Kasumi-1 (cell line): ENCODE data around the gene ST3GAL5.
A peak's percentile ranks its signal among the peaks of the same experiment; 100 is the strongest.
"Not testable (repeated sequence)": the region's sequence is repeated elsewhere in the genome, so short reads cannot be mapped to it uniquely, and the experiment has no call there.

Source experiments
- DNase-seq, 2 experiments: peaks; one replicate each; lab custom pipeline; 2025; lab: John Stamatoyannopoulos, UW

ST3GAL5 gene

GRCh38 chr2:85893428-85894258 is 4.9 kb upstream of the ST3GAL5 start:
- no peak for DNase-seq

- DNase-seq = no peak
Measured at GRCh38 chr2:85892216-85892944, 3.6 kb upstream of the ST3GAL5 start.

DNA sequence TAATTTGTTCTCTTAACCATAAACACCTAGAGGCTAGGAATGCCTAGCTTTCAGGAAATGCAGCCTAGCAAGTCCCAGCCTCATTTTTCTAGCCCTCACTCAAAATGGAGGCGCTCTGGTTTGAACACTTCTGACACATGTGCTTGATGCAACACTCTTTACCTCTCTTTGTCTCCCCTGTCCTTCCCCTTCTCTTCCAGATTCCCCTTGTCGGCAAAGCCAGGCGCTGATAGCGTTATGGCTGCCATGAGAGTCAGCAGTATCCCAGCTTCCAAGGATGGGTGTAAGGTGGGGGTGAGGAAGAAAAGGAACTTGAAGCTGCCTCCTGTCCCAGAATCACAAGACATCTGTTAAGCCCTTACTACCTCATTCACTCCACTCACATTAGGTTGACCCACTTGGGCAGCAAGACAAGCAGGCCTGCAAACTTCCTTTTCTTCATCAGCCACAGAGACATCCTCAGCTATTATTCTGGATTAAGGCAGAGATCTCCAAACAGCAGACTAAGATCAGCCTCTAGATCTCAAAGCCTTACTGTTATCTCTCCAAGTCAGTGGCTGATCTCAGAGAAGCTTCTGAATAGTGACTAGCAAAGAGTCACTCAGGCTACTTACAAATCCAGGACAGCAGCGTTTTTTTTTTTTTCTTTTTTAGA is 1.9 kb upstream of the ST3GAL5 start:
- peak; percentile 51 to 54 for DNase-seq

GRCh38 chr2:85889627-85890281 is 964 bp upstream of the ST3GAL5 start:
- no peak for DNase-seq

GRCh38 chr2:85888020-85888683 is 638 bp downstream of the ST3GAL5 start:
- peak in 1 of 2 experiments; percentile 47 for DNase-seq

GRCh38 chr2:85887566-85888019 is 1.2 kb downstream of the ST3GAL5 start:
- DNase-seq = peak; percentile 48 to 75

GRCh38 chr2:85886590-85886989 is 2.2 kb downstream of the ST3GAL5 start:
- peak; percentile 57 to 58 for DNase-seq

DNA sequence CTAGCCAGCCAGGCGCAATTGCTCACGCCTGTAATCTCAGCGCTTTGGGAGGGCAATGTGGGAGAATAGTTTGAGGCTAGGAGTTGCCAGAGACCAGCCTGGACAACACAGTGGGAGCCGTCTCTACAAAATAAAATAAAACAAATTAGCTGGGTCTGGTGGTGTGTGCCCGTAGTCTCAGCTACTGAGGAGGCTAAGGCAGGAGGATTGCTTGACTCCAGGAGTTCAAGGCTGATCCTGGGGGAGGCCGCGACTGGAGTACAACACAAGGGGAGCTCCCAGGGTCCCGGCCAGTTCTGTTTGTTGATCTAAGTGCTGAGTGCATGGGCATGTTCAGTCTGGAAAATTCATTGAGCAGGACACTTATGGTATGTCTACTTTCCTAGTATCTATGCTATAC is 2.6 kb downstream of the ST3GAL5 start:
- DNase-seq = no peak

DNA sequence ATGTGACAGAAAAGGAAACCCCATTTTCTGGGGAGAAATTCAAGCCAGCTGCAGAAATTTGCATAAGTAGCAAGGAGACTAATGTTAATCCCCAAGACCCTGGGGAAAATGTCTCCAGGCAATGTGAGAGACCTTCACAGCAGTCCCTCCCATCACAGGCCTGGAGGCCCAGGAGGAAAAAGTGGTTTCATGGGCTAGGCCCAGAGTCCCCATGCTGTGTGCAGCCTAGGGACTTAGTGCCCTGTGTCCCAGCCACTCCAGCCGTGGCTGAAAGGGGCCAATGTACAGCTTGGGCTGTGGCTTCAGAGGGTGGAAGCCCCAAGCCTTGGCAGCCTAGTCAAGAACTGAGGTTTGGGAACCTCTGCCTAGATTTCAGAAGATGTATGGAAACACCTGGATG is 7.0 kb downstream of the ST3GAL5 start:
- DNase-seq = not testable (repeated sequence)

DNA sequence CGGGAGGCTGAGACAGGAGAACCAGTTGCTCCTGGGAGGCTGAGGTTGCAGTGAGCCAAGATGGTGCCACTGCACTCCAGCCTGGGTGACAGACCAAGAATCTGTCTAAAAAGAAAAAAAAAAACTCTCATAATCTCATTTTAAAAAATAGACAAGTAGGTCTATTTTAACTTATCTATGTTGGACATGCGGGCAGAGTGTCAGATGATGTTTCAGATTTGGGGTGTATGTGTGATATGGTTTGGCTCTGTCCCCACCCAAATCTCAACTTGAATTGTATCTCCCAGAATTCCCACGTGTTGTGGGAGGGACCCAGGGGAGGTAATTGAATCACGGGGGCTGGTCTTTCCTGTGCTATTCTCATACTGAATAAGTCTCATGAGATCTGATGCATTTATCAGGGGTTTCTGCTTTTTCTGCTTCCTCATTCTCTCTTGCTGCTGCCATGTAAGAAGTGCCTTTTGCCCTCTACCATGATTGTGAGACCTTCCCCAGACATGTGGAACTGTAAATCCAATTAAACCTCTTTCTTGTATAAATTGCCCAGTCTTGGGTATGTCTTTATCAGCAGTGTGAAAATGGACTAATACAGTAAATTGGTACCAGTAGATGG is 8.0 kb downstream of the ST3GAL5 start:
- not testable (repeated sequence) for DNase-seq

GRCh38 chr2:85878719-85879370 is 9.9 kb downstream of the ST3GAL5 start:
- peak; percentile 22 to 29 for DNase-seq

DNA sequence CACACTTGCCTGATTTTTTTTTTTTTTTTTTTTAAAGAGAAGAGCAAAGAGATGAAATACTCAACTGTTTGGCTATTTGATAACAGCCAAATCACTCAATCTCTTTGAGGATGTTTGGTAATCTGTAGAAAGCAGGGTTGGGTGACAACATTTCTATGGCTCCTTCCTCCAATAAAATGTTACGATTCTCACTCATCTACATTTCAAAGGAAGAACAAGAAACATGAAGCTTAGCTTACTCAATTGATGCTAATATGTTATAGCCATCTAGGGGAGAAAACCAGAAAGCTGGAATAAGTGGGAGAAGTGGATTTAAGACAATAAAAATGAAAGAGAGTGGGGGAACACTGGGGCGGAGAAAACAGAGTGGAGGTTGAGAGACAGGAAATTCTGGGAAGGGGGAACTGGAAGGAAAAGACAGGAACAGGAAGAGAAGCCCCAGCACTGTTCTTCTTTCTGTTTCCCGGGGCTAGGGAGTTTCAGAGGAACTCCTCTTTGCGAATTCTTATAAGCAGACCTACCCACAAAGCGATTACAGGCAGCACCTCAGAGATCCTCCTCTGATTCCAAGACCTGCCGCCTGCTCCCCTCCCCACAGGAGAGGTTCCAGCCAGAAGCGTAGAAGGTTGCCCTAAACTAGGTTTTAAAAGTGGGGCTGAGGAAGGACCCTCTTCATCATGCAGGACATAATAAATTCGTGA is 13.3 kb downstream of the ST3GAL5 start:
- peak; percentile 33 to 52 for DNase-seq

- DNase-seq = no peak
Measured at GRCh38 chr2:85873679-85874078, 15.1 kb downstream of the ST3GAL5 start.

DNA sequence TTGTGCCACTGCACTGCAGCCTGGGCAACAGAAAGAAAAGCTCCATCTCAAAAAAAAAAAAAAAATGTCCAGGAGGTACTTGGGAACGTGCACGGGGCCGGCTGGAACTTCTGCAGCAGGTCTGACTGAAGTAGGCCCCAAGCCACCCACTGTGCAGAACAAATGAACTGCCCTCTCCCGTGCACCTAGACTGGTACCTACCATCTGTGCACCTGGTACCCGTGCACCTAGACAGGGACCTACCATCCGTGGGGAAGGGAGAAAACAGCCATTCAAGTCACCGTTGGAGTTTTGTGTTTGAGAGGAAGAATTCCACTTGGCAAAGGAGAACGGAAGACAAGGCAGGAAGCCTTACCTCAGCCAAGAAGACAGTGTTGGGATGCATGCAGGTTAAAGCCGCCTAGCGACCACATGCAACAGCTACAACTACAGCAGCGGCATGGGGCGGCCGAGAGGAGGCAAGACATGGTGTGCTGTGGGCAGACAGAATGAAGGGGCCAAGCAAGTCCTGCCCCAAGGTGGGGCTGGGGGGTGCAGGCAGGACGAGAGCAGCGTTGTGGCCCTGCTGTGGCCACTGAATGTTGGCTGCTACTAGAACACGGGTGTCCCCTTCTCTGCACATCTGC is 16.1 kb downstream of the ST3GAL5 start:
- DNase-seq = no peak

DNA sequence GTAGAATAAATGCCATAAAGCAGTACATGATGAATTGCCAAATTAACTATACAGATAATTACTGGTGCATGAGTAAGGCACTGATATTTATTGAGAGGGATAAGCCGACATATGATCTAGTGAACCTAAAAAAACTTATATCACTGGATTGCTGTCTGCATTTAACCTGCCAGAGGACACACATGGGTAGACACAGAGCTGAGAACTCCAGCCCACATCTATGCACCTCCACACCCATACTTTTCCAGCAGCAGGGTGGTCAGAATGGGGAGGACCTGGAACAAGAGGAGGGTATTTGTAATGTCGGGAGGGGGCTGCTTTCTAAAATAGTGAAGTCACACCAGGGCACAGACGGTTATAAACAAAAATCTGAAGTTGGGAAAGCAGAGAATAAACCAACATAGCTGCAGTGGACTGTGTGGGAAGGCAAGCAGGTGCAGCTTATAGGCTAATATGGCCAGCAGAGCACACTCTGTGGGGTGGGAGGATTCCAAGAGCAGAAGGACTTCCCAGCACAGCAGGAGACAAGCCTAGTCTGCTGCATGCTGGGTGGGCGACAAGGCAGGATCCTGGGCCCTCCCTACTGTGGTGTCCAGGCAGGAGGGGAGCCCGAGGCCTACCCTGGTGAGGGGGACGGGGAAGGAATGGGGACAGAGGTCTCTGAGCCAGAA is 17.2 kb downstream of the ST3GAL5 start:
- DNase-seq = no peak

GRCh38 chr2:85868822-85869221 is 20.0 kb downstream of the ST3GAL5 start:
- no peak for DNase-seq

GRCh38 chr2:85867556-85868292 is 21.1 kb downstream of the ST3GAL5 start:
- no peak for DNase-seq

- DNase-seq = no peak
Measured at GRCh38 chr2:85867121-85867520, 21.7 kb downstream of the ST3GAL5 start.
